ENCODE results near the gene MAFB.

The MAFB gene

GRCh38 chr20:40698744-40699143 lies 9.7 kb upstream of the MAFB start:
- Histone ChIP-seq H3K4me1 (ENCODE audit: insufficient read depth, low read length) (no peaks in the 10 kb centered on the region), H3K27me3 (ENCODE audit: control insufficient read depth in 1 of 2, insufficient read depth in 2 of 2, low read length in 2 of 2) (peaks cover 0 to under 1% of the 10 kb centered on the region in 2 donors), H3K9ac (ENCODE audit: low read length) (no peak overlapping the region), H3K4me3 (ENCODE audit: low read depth in 1 of 2, low read length in 2 of 2) (no peak overlapping the region), H3K36me3 (ENCODE audit: insufficient read depth, low read length) (no peaks in the 10 kb centered on the region), H3K27ac (ENCODE audit: low read depth, low read length) (no peak overlapping the region), H3K9me3 (ENCODE audit: low read length) (no peaks in the 10 kb centered on the region)

- Histone ChIP-seq H3K4me3 (ENCODE audit: low read depth in 1 of 2, low read length in 2 of 2) (no peak overlapping the region), H3K4me1 (ENCODE audit: insufficient read depth, low read length) (no peaks in the 10 kb centered on the region), H3K9me3 (ENCODE audit: low read length) (no peaks in the 10 kb centered on the region), H3K27ac (ENCODE audit: low read depth, low read length) (no peak overlapping the region), H3K27me3 (ENCODE audit: control insufficient read depth in 1 of 2, insufficient read depth in 2 of 2, low read length in 2 of 2) (peaks cover 1 to 5% of the 10 kb centered on the region in 2 donors), H3K9ac (ENCODE audit: low read length) (no peak overlapping the region), H3K36me3 (ENCODE audit: insufficient read depth, low read length) (no peaks in the 10 kb centered on the region)
These were observed 9.2 kb upstream of the MAFB start for GRCh38 chr20:40698281-40698680.

GRCh38 chr20:40697541-40697940 lies 8.5 kb upstream of the MAFB start:
- Histone ChIP-seq H3K36me3 (ENCODE audit: insufficient read depth, low read length) (no peaks in the 10 kb centered on the region), H3K4me1 (ENCODE audit: insufficient read depth, low read length) (no peaks in the 10 kb centered on the region), H3K4me3 (ENCODE audit: low read depth in 1 of 2, low read length in 2 of 2) (no peak overlapping the region), H3K27me3 (ENCODE audit: control insufficient read depth in 1 of 2, insufficient read depth in 2 of 2, low read length in 2 of 2) (peaks cover 8 to 13% of the 10 kb centered on the region in 2 donors), H3K9ac (ENCODE audit: low read length) (no peak overlapping the region), H3K27ac (ENCODE audit: low read depth, low read length) (no peak overlapping the region), H3K9me3 (ENCODE audit: low read length) (no peaks in the 10 kb centered on the region)

- Histone ChIP-seq H3K9ac (ENCODE audit: low read length) (no peak overlapping the region), H3K36me3 (ENCODE audit: insufficient read depth, low read length) (no peaks in the 10 kb centered on the region), H3K27ac (ENCODE audit: low read depth, low read length) (no peak overlapping the region), H3K27me3 (ENCODE audit: control insufficient read depth in 1 of 2, insufficient read depth in 2 of 2, low read length in 2 of 2) (peaks cover 32 to 35% of the 10 kb centered on the region in 2 donors), H3K4me1 (ENCODE audit: insufficient read depth, low read length) (peaks cover 5% of the 10 kb centered on the region), H3K4me3 (ENCODE audit: low read depth in 1 of 2, low read length in 2 of 2) (no peak overlapping the region), H3K9me3 (ENCODE audit: low read length) (no peaks in the 10 kb centered on the region)
These were observed 6.2 kb upstream of the MAFB start for GRCh38 chr20:40695214-40695613.

- Histone ChIP-seq H3K9me3 (ENCODE audit: low read length) (no peaks in the 10 kb centered on the region), H3K27me3 (ENCODE audit: control insufficient read depth in 1 of 2, insufficient read depth in 2 of 2, low read length in 2 of 2) (peaks cover 33 to 36% of the 10 kb centered on the region in 2 donors), H3K4me1 (ENCODE audit: insufficient read depth, low read length) (peaks cover 7% of the 10 kb centered on the region), H3K9ac (ENCODE audit: low read length) (no peak overlapping the region), H3K36me3 (ENCODE audit: insufficient read depth, low read length) (no peaks in the 10 kb centered on the region), H3K27ac (ENCODE audit: low read depth, low read length) (no peak overlapping the region), H3K4me3 (ENCODE audit: low read depth in 1 of 2, low read length in 2 of 2) (no peak overlapping the region)
These were observed 5.2 kb upstream of the MAFB start for GRCh38 chr20:40694246-40694645.

GRCh38 chr20:40692240-40693011 lies 3.4 kb upstream of the MAFB start:
- H3K9ac ChIP-seq (ENCODE audit: low read length): no peak overlapping the region
- H3K27ac ChIP-seq (ENCODE audit: low read depth, low read length): no peak overlapping the region
- no peak overlapping the region for H3K4me3 ChIP-seq (ENCODE audit: low read depth in 1 of 2, low read length in 2 of 2)
- H3K36me3 ChIP-seq (ENCODE audit: insufficient read depth, low read length): no peaks in the 10 kb centered on the region
- no peaks in the 10 kb centered on the region for H3K9me3 ChIP-seq (ENCODE audit: low read length)
- peaks cover 33 to 36% of the 10 kb centered on the region in 2 donors for H3K27me3 ChIP-seq (ENCODE audit: control insufficient read depth in 1 of 2, insufficient read depth in 2 of 2, low read length in 2 of 2)
- H3K4me1 ChIP-seq (ENCODE audit: insufficient read depth, low read length): peaks cover 7% of the 10 kb centered on the region

GRCh38 chr20:40691566-40692239 lies 2.7 kb upstream of the MAFB start:
- Histone ChIP-seq H3K4me1 (ENCODE audit: insufficient read depth, low read length) (peaks cover 7% of the 10 kb centered on the region), H3K27ac (ENCODE audit: low read depth, low read length) (no peak overlapping the region), H3K9ac (ENCODE audit: low read length) (no peak overlapping the region), H3K4me3 (ENCODE audit: low read depth in 1 of 2, low read length in 2 of 2) (no peak overlapping the region), H3K27me3 (ENCODE audit: control insufficient read depth in 1 of 2, insufficient read depth in 2 of 2, low read length in 2 of 2) (peaks cover 33 to 36% of the 10 kb centered on the region in 2 donors), H3K36me3 (ENCODE audit: insufficient read depth, low read length) (no peaks in the 10 kb centered on the region), H3K9me3 (ENCODE audit: low read length) (no peaks in the 10 kb centered on the region)

GRCh38 chr20:40690836-40691565 lies 2.0 kb upstream of the MAFB start:
- Histone ChIP-seq H3K4me3 (ENCODE audit: low read depth in 1 of 2, low read length in 2 of 2) (peak overlapping the region in 1 of 2 donors; percentile 44), H3K36me3 (ENCODE audit: insufficient read depth, low read length) (no peaks in the 10 kb centered on the region), H3K27ac (ENCODE audit: low read depth, low read length) (no peak overlapping the region), H3K4me1 (ENCODE audit: insufficient read depth, low read length) (peaks cover 7% of the 10 kb centered on the region), H3K9ac (ENCODE audit: low read length) (no peak overlapping the region), H3K27me3 (ENCODE audit: control insufficient read depth in 1 of 2, insufficient read depth in 2 of 2, low read length in 2 of 2) (peaks cover 33 to 36% of the 10 kb centered on the region in 2 donors), H3K9me3 (ENCODE audit: low read length) (no peaks in the 10 kb centered on the region)

- peak overlapping the region; percentile 84 for H3K27ac ChIP-seq (ENCODE audit: low read depth, low read length)
- peak overlapping the region; percentile 58 for H3K9ac ChIP-seq (ENCODE audit: low read length)
- peaks cover 33 to 36% of the 10 kb centered on the region in 2 donors for H3K27me3 ChIP-seq (ENCODE audit: control insufficient read depth in 1 of 2, insufficient read depth in 2 of 2, low read length in 2 of 2)
- H3K36me3 ChIP-seq (ENCODE audit: insufficient read depth, low read length): no peaks in the 10 kb centered on the region
- no peaks in the 10 kb centered on the region for H3K9me3 ChIP-seq (ENCODE audit: low read length)
- H3K4me1 ChIP-seq (ENCODE audit: insufficient read depth, low read length): peaks cover 7% of the 10 kb centered on the region
- peak overlapping the region; percentile 44 to 64 for H3K4me3 ChIP-seq (ENCODE audit: low read depth in 1 of 2, low read length in 2 of 2)
These were observed 1.2 kb upstream of the MAFB start for GRCh38 chr20:40689943-40690835.

GRCh38 chr20:40688129-40689099 lies 622 bp downstream of the MAFB start:
- H3K36me3 ChIP-seq (ENCODE audit: insufficient read depth, low read length): no peaks in the 10 kb centered on the region
- peak overlapping the region; percentile 64 to 83 for H3K4me3 ChIP-seq (ENCODE audit: low read depth in 1 of 2, low read length in 2 of 2)
- H3K9me3 ChIP-seq (ENCODE audit: low read length): no peaks in the 10 kb centered on the region
- peak overlapping the region; percentile 86 for H3K27ac ChIP-seq (ENCODE audit: low read depth, low read length)
- H3K4me1 ChIP-seq (ENCODE audit: insufficient read depth, low read length): peaks cover 7% of the 10 kb centered on the region
- H3K9ac ChIP-seq (ENCODE audit: low read length): no peak overlapping the region
- H3K27me3 ChIP-seq (ENCODE audit: control insufficient read depth in 1 of 2, insufficient read depth in 2 of 2, low read length in 2 of 2): peaks cover 33% of the 10 kb centered on the region in 2 donors

Measured in muscle layer of colon (tissue), 2 donors.